Ramos (cell line): Measurements from ENCODE around the gene CLIC3.

Experiments
- in situ Hi-C: fragments of 300-500 bp; cut with MboI; formaldehyde crosslinking; loops from one replicate; pipeline ENCODE4 v1.14.3; 2022; ENCODE audit warnings: low sequenced_read_pairs; ENCODE audit not compliant: unreplicated experiment

CLIC3 gene

DNA sequence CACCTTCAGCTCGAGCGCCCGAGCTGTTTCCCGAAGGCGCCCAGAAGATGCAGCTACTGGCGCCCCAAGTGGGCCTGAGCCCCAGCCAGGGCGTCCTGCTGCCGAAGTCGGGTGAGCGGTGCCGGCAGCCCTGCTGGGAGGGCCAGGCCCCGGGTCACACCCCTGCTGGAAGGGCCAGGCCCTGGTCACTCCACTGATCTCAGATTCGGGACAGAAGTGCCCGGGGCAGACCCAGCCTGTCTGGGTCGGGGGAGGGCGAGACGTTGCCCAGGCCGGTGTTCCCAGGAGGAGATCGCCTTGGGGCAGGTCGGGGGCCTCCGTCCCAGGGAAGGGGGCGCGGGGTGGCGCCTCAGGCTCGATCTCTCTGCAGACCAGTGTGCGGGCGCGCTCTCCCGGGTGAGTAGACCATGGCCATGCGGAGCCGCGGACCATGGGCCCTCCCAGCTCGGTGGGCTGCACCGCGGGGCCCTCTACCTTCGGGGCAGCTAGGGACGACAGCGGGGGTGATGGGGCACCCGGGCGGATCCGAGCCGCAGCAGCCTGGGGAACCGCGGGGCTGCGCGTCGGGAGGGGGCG is 11.3 kb downstream of the CLIC3 start:
- in situ Hi-C loops, result no loop called here

DNA sequence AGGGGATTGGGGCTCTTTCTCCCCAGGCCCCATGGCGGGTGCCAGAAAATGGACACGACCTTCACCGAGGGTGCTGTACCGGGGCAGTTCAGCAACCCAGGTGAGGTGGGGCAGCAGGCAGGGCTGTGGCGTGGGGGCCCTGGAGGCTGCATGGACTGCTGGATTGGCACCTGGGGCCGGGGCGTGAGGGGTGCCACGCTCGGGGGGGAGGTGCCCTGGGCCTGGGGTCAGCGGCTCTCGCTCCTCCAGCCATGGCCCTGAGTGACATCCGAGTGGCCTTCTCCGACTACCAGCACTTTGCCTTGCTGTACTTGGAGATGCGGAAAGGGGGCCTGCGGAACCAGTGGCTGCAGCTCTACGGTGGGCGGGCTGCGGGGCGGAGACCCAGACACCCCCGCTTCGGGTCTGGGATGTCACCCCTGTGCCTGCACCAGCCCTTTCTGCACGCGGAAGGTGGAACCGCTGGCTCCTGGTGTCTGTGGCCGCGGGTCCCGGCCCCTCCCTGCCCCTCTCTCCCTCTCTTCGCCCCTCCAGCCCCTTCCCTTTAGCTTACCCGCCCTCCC is 11.8 kb downstream of the CLIC3 start:
- in situ Hi-C loops, result no loop called here

GRCh38 chr9:136983656-136984314 is 12.6 kb downstream of the CLIC3 start:
- in situ Hi-C loops, result no loop called here

DNA sequence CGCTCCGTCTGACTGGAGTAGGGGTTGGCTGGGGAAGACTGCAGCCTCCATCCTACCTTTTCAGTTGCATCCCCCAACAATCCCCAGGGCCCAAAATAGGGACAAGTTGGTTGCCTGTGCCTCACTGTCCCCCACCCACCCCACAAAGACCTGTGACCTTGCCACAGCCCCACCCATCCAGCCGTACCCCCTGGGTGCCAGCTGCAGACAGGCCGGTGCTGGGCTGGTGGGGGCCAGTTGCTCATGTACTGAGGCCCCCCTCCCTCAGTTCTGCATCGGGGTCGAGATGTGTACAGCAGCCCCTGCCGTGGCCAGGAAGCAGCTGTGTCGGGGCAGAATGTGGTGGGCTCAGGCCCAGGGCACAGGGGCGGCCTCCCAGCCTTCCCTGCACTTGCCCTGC is 13.2 kb downstream of the CLIC3 start:
- in situ Hi-C loops, result no loop called here

- in situ Hi-C loops, result no loop called here
Observed at GRCh38 chr9:136982232-136983051, 13.9 kb downstream of the CLIC3 start, which contains the start of gene LCNL1. Gene LCNL1, plus strand, starts transcription at chr9:136982993. Its CDS starts 594 bp downstream, at chr9:136983587.

DNA sequence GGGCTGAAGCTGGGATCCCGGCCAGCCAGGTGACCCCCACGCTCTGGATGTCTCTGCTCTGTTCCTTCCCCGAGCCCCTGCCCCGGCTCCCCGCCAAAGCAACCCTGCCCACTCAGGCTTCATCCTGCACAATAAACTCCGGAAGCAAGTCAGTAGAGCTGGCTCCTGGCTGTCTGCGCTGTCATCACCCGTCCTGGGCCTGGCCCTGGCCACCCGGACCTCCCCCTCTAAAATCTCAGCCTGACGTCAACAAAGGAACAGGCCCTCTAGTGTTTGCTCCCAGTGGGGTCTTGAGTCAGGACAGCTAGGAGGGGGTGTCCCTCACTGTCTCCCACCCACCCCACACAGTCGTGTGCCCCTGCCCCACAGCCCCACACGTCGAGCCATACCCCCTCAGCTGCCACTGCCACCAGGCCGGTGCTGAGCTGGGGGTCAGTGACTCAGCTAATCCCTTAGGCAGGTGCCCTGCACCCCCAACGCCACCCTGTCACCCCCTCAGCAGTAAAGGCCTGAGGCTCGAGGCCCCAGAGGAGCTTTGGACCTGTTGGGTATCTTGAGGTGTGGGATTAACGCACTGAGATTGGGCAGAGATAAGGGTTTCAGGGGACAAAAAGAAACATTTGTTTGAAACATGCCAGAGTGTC is 14.7 kb downstream of the CLIC3 start:
- in situ Hi-C loops, result no loop called here

DNA sequence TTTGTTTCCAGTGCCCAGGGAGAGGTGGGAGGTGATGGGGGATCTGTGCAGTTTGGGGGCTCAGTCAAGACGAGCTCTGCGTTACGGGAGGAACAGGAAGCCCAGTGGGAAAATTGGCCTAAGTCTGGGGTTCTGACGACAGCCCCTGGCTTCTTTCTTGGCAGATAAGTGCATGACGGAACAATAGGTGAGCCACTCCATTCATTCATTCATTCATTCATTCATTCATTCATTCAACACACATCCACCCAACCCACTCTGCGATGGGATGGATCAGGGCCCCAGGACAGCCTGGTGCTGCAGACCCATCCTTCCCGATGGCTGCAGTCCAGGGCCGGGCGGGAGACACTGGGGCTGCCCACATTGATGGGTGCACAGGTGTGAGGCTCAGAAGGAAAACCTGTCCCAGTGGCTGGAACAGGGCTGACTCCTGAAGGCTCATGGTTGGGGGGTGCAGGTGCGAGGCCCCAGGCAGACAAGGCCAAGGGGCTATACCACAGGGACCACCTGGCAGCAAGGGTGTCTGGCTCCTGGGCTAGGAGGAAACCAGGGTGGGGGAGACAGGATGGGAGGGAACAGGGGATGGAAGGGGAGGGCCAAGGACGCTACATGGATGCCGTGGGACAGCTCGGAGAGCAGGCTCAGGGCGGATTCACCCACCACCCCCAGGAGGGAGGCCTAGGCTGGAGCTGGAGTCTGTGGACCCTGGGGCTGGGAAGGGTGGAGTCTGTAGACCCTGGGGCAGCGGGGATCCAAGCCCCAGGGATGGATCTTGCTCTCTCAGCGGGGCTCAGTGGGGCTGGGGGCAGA is 15.5 kb downstream of the CLIC3 start:
- in situ Hi-C loops, result no loop called here

DNA sequence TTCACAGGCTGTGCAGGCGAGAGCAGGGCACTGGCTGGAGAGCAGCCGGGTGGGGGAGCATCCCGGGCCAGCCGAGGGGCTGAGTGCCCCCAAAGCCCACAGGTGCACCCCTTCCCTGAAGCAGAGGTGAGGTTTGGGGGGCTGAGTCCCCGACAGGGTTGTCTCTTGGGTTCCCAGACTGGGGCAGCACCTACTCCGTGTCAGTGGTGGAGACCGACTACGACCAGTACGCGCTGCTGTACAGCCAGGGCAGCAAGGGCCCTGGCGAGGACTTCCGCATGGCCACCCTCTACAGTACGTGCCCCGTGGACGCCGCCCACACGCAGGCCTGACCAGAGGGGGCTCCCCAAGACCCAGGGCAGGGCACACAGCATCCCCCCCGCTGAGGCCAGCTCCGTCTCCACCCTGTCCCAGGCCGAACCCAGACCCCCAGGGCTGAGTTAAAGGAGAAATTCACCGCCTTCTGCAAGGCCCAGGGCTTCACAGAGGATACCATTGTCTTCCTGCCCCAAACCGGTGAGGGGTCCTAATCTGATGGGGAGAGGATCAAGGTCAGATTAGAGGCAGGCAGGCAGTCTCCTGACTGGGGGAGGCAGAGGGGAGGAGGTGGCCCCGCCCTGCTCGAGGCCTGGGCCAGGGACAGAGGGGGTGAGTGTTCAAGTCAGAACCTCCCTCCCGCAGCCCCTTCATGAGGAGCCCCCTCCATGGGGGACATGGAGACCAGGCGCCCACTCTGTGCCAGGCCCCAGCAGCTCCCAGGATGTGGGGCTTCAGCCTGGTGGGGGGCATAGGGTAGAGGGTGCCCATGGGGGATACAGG is 16.4 kb downstream of the CLIC3 start:
- in situ Hi-C loops, result no loop called here

GRCh38 chr9:136978865-136979544 is 17.4 kb downstream of the CLIC3 start:
- in situ Hi-C loops, result no loop called here

- in situ Hi-C loops, result no loop called here
Observed at GRCh38 chr9:136978073-136978864, 18.1 kb downstream of the CLIC3 start.

GRCh38 chr9:136977649-136978072 is 18.7 kb downstream of the CLIC3 start:
- in situ Hi-C loops, result no loop called here

- in situ Hi-C loops, result no loop called here
Observed at GRCh38 chr9:136977223-136977622, 19.1 kb downstream of the CLIC3 start, which contains the start of gene PTGDS. Gene PTGDS, plus strand, starts transcription at chr9:136977504. Its CDS starts 75 bp downstream, at chr9:136977579.

DNA sequence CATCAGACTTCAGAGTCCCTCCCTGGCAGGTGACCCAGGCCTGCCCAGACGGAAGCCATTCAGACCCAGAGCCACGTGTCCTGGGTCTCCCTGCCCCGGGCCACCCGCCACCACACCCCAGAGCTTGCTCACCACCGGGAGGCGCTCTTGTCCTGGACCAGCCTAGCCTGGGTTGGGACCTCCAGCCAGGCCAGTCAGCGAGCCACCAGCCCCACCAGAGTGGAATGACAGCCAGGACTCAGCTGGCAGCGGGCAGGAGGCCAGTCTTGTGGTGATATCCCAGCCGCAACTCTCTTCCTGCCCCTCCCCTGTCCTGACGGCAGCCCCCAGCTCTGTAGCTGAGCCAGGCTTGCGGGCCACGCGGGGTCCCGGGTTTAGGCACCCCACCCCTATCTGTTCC is 20.7 kb downstream of the CLIC3 start:
- in situ Hi-C loops, result no loop called here

- in situ Hi-C loops, result no loop called here
Observed at GRCh38 chr9:136974817-136975535, 21.4 kb downstream of the CLIC3 start.

DNA sequence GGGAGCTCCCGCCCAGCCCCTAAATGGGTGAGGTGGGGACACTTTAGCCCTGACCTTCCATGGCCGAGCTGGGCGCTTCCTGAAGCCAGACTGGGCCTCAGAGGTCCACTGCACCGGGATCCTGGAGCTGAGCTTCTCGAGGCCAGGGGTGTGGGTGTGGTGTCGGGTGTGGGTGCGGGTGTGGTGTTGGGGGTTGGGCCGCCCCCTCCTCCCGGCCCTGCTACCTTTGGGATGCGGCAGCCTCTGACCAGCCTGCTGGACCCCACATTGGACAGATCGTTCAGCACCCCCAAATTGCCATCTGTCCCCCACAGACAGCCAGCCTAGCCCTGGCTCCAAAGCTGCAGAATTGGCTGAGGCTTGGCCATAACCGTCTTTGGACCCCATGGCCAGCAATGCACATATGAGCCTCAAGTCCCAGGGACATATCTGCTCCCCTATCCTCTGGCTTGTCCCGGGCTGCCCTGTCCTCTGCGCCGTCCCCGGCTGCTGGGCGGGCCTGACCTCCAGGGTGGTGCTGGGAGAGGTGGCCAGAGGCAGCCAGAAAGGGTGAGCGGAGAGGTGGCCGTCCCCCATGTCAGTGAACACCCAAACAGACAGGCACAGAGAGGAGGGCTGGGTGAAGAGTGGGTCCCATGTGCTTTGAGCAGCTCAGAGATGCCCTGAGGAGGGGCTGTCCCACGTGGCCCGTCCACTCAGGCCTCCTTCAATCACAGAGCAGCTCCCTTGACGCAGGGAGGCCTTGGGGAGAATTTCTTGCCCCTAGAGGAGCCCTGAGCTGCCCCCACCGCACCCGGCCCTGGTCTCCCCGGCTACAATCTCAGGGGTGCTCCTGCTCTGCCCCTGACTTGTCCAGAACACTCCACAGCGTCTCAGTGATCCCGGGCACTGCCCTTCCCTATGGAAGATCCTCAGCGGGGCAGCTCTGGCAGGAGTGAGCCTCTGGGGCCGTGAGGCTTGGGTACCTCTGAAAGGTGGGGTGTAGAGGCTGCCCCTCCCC is 22.4 kb downstream of the CLIC3 start:
- in situ Hi-C loops, result no loop called here

DNA sequence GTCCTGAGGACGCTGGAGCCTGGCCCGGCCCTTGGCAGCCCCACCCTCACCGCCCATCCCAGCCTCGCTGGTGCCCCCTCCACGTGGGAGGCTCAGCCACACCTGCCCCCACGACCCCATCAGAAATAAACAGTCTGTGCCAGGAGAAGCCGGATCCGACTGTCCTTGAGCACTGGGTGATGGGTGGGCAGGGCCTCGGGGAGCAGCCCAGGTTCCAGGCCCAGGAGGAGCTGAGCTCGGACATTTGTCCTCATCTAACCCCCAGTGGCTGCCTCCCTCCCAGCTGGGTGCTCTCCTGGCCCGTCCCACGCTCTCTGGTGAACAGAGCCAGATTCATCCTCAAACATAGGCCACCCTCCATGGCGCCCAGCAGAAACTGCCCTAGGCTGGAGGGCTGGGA is 23.6 kb downstream of the CLIC3 start:
- in situ Hi-C loops, result no loop called here
